Ecto neural progenitor cell (in vitro differentiated cells): ENCODE data around the gene ZNF837.
"Not testable (repeated sequence)": the region's sequence is repeated elsewhere in the genome, so short reads cannot be mapped to it uniquely, and the experiment has no call there.

Experiments
- DNase-seq: peaks from one replicate; pipeline ENCODE4 v3.0.0-alpha.2; 2018; ENCODE audit warnings: low spot score

Gene ZNF837

DNA sequence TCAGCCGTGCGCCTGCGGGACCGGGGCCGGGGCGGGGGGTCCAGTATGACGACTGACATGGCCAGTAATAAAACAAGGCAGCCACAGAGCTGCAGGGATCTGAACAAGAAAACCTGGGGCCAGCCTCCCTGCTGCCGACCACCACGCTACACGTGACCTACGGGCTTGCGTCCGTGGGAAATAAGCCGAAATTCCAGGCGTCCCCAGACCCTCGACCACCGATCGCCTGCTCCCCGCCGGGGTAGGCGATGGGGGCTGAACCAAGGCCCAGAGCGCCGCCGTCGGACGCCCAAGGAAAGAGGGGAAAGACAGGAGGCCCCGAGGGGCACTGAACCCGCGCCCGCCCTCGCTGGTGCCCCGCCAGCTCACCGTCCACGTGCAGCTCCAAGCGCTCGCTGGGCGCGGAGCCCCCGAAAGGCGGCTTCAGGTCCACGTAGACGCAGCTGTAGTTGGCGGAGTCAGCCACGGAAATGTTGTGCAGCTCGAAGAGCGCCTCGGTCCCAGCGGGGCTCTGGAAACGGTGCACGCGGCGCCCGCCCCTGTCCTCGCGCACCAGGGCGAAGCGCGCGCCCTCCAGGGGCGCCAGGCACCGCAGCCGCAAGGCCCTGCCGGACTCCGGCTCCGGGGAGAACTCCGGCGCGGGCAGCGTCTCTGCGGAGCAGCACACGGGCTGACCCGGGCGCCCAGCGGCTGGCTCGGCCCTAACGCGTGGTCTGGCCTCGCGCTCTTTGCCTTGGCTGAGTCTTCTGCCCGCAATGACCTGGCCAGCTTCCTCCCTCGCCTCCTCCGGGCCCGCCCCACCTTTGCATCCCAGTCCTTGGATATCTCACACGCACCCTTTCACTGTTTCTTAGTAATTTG is 30.6 kb downstream of the ZNF837 start:
- DNase-seq, result no peak

DNA sequence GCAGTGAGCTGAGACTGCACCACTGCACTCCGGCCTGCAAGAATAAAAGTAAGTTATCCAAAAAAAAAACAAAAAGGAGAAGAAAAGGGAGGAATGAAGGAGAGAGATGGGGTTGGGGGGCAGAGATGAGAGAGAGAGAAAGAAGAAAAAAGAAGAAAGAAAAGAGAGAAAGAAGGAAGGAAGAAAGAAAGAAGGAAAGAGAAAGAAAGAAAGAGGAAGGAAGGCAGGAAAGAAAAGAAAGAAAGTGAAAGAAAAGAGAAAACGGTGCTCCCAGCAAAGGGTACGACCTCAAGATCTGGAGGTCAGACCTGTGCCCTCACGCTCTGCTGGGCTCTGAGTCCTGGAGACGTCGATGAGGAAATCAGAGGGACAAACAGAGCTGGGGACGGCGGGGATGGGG is 31.2 kb downstream of the ZNF837 start:
- no peak for DNase-seq

DNA sequence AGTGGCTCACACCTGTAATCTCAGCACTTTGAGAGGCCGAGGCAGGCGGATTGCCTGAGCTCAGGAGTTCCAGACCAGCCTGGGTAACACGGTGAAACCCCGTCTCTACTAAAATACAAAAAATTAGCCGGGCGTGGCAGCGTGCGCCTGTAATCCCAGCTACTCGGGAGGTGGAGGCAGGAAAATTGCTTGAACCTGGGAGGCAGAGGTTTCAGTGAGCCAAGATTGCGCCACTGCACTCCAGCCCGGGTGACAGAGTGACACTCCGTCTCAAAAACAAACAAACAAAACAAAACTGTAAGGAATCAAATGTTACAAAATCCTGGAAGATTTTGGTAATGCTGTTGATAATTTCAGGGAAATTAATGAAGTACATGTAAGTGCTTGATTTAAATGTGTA is 32.8 kb downstream of the ZNF837 start:
- not testable (repeated sequence) for DNase-seq

DNA sequence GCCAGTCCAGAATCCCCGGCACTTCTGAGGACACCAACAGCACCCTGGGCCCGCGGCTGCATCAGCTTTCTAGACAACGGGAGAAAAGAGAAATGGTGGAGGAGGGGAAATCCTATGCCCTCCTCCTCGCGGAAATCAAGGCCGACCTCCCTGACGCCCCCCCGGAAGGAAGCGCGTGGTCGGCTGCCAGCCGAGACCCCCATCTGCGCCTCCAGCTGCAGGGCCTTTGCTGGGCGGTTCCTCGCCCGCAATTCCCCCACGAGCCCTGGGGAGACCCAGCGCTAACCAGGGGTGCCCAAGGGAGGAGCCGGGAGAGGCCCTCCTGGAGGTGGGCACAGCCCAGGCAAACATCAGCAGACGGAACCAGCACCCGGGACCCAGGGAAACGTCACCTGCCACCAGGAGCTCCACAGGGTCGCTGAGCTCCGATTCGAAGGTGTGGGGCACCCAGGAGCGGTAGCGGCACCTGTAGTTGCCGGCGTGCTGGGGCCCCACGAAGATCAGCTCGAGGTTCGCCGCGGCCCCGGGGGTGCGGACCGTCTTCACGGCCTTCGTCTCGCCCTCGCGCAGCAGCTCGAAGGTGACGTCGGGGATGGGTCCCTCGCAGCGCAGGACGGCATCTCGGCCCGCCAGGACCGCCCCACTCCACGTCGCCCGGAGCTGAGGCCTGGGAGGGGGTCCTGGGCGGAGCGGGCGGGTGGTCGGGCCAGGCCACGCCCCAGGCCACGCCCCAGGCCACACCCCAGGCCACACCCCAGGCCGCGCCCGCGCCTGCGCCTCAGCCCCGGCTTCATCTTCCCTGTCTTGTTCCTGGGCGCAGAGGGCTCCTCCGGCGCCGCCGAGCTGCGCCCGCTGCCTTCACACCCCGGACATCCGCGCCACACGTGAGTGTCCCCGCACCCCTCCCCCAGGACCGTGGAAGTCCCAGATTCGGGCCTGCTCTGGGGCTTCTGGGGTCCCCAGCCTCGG is 33.6 kb downstream of the ZNF837 start:
- peak; percentile 92 for DNase-seq

DNA sequence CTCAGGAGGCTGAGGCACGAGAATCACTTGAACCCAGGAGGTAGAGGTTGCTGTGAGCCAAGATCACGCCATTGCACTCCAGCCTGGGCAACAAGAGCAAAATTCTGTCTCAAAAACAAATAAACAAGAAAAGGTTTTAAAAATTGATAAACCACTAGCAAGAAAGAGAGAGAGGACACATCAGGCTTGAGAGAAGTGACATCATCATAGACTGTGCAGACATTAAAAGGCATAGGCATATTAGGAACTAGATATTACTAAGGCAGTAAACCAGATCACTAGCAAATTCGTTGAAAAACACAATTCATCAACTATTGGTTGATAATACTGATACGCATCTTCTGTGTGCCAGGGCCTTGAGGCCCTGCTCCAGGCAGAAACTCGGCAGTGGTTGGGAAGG is 35.3 kb downstream of the ZNF837 start:
- no peak for DNase-seq

DNA sequence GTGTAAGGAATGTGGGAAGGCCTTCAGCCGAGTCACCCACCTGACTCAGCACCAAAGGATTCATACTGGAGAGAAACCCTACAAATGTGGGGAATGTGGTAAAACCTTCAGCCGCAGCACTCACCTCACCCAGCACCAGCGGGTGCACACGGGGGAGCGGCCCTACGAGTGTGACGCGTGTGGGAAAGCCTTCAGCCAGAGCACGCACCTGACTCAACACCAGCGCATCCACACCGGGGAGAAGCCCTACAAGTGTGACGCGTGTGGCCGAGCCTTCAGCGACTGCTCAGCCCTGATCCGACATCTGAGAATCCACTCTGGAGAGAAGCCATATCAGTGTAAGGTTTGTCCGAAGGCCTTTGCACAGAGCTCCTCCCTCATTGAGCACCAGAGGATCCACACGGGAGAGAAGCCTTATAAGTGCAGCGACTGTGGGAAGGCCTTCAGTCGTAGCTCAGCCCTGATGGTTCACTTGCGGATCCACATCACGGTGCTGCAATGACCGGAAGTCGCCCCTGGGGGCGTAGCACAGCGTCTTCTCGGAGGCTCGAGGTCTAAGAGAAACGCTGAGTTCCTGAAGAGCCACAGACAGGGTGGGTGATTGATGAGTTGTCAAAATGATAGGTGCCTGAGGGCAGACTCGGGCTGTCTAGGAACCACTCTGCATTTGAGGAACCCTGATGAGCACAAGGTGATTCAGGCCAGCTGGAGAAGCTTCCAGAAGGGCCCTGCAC is 41.8 kb downstream of the ZNF837 start:
- DNase-seq, result no peak

DNA sequence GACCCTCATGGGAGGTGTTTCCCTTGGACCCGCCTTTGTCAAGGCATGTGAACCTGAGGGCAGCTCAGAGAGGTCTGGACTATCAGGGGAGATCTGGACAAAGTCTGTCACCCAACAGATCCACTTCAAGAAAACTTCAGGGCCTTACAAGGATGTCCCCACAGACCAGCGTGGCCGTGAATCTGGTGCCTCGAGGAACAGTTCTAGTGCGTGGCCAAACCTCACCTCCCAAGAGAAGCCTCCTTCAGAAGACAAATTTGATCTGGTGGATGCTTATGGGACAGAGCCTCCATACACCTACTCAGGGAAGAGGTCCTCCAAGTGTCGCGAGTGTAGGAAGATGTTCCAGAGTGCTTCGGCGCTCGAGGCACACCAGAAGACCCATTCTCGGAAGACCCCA is 42.5 kb downstream of the ZNF837 start:
- DNase-seq, result no peak

DNA sequence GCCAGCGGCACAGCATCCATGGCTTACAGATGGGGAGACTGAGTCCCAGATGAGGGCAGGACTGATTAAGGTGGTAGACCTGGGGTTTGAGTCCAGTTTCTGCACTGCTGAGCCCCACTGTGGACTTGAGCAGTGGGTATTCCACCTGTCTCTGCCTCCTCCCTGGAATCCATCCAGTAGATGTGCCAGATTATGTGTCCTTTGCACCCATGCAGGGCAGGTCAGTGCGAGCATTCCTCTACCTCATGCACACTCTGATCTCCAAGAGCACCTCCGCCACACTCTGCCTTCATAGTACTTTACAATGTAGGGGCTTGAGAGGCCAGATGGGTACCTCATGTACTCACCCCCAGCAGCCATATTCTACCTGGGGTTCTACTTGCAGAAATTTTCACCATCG is 44.0 kb downstream of the ZNF837 start:
- no peak for DNase-seq

DNA sequence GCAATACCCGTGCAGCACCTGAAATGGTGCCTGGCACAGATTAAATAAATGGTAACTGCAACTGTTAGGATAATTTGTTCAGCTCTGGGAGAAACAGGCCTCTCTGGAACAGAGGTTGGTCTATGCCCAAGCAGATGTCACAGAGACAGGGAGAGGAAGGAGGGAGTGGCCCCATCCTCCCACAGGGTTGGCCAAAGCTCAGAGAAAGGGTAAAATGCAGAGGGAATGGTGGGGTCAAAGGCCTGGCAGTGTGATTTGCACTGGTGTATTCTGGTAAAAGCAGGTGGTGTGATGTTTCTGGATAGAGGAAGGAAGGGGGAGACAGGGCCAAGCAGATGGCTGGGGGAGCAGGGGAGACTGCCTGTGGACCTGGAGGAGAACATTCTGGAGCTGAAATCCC is 44.6 kb downstream of the ZNF837 start:
- no peak for DNase-seq

DNA sequence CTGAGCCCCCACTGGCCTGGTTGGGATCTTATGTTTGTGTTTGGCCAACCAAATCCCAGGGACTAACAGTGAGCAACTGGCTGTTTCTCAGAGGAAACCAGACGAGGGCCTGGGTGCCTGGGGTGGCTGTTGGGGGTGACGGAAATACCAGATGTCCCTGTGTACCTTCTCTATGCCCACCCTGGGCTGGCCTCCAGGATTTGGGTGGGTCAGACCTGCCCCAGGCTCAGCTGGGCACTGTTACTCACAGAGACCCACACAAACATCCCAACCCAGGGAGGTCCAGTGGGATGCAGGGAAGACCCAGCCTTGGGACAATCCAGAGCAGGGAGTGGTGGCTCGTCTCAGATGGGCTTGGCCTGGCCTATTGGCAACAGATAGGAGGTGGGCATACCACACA is 45.2 kb downstream of the ZNF837 start:
- no peak for DNase-seq

DNA sequence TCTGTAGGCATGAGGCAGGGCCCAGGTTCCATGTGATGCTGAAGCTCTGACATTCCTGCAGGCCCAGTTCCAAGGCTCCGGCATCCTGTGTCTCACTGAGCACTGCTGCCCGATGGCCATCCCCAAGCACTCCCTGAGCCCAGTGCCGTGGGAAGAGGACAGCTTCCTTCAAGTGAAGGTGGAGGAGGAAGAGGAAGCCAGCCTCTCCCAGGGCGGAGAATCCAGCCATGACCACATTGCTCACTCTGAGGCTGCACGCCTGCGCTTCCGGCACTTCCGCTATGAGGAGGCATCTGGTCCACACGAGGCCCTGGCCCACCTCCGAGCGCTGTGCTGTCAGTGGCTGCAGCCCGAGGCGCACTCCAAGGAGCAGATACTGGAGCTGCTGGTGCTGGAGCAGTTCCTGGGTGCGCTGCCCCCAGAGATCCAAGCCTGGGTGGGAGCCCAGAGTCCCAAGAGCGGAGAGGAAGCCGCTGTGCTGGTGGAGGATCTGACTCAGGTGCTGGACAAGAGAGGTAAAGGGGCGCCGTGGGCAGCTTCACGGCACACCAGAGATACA is 46.1 kb downstream of the ZNF837 start:
- DNase-seq, result no peak

DNA sequence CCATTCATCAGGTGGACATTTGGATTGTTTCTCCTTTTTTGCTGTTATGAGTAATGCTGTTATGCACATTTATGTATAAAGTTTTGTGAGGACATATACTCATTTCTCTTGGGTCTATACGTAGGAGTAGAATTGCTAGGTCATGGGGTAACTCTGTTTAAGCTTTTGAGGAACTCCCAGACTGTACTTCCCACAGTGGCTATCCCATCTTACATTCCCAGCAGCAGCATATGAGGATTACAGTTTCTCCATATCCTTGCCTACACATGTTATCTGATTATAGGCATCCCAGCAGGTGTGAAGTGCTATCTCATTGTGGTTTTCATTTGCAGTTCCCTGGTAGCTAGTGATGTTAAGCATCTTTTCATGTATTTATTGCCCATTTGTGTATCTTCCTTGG is 48.1 kb downstream of the ZNF837 start:
- DNase-seq, result no peak

DNA sequence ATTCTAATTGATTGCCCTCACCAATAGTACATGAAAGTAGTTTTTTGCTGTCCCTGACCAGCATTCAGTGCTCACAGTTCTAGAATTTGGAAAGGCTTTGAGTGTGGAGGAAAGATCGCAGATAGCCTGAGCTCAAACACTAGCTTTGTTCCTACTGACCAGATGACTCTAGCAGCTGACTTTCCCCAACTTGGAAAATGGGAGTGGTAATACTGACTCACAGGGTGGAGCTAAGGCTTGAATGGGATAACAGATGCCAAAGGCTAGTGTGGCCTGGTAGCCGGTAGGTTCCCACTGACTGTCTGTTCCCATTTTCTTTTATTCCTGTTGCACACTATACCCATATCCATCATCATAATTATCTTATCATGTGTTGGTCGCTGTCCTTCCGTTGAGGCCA is 50.4 kb downstream of the ZNF837 start:
- DNase-seq, result no peak

DNA sequence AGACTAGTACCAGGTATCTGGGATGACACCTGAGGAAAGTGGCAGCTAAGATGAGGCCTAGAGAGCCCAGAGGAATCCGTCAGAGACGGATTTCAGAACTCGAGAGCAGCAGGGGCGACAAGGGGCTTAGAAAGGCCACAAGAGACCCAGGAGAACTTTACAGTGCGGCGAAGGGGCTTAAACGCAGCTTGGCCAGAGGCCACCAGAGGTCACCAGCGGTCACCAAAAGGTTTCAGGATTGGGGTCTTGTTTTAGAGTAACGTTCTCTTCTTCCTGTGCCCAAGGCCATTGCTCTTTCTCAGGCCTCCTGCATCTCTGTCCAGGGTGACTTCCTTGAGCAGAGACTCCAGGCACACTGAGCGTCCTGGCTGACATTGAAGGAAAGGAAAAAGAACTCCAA is 51.8 kb downstream of the ZNF837 start:
- peak; percentile 70 for DNase-seq

DNA sequence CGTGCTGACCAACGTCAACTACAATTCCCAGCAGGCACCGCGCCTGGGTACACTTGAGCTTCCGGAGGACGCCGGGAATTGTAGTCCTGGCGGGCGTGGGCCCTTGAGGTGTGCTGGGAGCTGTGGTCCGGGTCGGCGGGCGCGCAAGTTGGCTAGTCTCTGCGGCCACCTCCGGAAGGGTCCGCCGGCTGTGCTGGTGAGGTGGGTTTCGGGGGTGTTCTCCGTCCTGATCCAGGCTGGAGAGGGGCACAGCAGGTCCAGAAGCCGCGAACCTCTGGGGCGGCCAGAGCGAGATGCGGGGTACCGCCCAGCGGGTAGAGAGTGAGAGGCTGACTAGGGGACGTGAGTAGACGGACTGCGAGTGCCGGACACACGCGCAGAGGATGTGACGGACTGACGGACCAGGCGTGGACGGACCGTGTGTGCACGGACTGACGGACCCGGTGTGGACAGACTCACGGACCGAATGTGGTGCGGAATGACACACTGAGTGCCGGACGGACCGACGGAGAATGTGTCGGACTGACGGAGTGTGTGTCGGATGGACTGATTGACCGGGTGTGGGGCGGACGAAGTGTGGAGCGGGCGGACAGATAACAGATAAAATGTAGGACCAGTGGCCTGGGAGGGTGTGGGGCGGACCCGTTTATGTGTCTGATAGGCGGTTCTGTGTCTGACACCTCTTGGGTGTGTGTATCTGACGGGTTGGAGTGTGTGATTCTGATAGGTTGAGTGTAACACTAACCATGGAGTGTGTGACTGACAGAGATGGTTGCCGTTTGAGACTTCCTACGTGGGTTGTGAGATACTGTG is 53.7 kb downstream of the ZNF837 start, which contains the start of gene ZSCAN22:
TSS of gene ZSCAN22 (plus strand) at position 81 of the 813 bp plus-strand sequence. CDS start 7,809 bp downstream, outside the sequence.
- DNase-seq, result peak; percentile 97

DNA sequence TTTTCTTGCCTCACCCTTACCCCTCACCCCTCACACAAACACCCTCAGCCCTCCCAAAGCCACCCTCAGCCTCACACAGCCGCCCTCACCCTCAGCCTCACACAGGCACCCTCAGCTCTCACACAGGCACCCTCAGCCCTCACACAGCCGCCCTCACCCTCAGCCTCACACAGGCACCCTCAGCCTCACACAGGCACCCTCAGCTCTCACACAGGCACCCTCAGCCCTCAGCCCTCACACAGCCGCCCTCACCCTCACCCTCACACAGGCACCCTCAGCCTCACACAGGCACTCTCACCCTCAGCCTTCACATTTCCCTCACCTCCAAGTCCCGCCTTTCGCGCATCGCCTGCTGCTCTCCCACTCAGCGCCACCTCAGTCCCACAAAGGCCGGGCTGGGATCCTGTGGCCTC is 54.3 kb downstream of the ZNF837 start:
- no peak for DNase-seq

DNA sequence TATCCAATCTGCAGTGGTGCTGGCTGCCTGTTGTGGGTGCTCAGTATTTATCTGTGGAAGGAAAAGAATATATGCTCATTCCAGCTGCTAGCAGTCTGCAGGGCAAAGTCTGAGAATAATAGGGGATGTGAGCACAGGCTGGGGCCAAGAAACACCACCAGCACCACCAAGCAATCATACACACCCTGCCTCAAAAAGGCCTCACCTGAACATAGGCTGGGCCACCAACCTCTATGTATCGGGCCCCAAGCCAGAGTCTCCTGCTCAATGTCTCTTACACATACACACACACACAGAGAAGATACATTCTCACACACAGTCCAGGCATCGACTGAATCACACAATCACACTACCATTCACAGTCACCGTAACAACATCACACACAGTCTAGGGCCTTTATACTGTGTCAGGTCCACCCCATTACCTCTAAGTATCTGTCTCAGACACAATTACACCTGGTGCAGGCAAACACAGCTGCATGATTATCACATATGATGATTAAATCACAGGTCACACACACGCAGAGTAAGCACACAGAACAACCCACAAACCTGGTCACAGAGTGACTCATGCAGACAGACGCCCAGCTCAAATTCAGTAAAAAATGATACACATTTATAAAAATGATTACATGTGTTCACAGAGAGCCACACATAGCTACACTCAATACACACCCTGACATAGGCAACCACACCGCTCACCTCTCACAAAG is 55.4 kb downstream of the ZNF837 start:
- no peak for DNase-seq

DNA sequence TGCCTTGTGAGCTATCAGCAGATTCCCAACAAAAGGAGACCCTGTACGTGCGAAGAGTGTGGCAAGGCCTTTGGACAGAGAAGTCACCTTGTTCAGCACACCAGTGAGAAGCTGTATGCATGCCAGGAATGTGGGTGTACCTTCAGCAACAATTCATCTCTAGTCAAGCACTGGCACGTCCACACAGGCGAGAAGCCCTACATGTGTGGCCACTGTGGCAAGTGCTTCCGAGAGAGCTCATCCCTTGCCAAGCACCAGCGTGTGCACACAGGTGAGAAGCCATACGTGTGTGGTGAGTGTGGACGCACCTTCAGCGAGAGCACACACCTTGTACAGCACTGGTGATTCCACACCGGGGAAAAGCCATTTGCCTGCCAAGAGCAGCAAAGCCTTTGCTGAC is 61.6 kb downstream of the ZNF837 start:
- DNase-seq, result no peak

DNA sequence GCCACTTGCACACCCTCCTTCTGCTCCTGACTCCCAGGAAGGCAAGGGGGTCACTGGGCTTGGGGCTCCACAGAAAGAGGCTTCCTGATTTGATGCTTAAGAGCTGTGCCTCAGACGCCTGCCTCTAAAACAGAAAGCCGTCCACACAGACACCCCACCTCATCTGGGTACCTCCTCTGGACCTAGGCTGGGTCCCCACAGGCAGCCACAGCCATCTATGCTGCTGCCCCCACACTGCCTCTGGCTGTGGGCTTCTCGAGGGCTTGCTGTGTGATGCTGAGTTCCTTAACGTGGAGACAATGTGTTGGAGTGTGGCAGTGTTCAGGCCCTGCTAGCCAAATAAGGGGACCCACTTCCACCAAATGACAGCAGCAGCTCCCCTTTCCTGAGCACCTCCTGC is 62.5 kb downstream of the ZNF837 start:
- no peak for DNase-seq
